Body of pancreas (tissue), 4 donors: ENCODE data around the gene DCAF4. TPM values are rescaled to one million over a fixed set of nuclear protein-coding genes. Genes with fewer than 3 reads are reported as not detected.
A peak's percentile ranks its signal among the peaks of the same experiment; 100 is the strongest.

Experiments
- ATAC-seq: fragments of 150-250 bp; one replicate; pipeline ENCODE4 v1.9.1; 2016
- DNase-seq, 4 donors: peaks; one replicate each; pipeline ENCODE4 v3.0.0-alpha.2; 2019
- H3K27ac ChIP-seq, 4 donors: fragments of 200-600 bp; sonication (generic); 1 replicate in 3 of 4; 2 replicates in 1 of 4; pipeline versions ENCODE4 v1.5.1 to v1.6.1; 2016 to 2019; ENCODE audit warnings: mild to moderate bottlenecking in 1 of 4, mixed read lengths in 1 of 4, moderate library complexity in 1 of 4
- H3K27me3 ChIP-seq, 2 donors: fragments of 200-600 bp; sonication (generic); one replicate each; pipeline ENCODE4 v1.6.0; 2016; ENCODE audit warnings: mild to moderate bottlenecking in 1 of 2
- H3K36me3 ChIP-seq, 2 donors: fragments of 200-600 bp; sonication (generic); replicated peaks in 1 of 2; 2 replicates each; pipeline ENCODE4 v1.5.1; 2016; ENCODE audit warnings: low read depth in 2 of 2; ENCODE audit not compliant: insufficient read depth in 1 of 2
- H3K4me1 ChIP-seq: fragments of 200-600 bp; sonication (generic); one replicate; pipeline ENCODE4 v1.6.0; 2016
- H3K4me3 ChIP-seq, 2 donors: fragments of 200-600 bp; sonication (generic); 1 replicate in 1 of 2; 2 replicates in 1 of 2; pipeline ENCODE4 v1.5.1; 2016 to 2019
- H3K9me3 ChIP-seq, 3 donors: fragments of 200-600 bp; sonication (generic); 1 replicate in 2 of 3; 2 replicates in 1 of 3; pipeline ENCODE4 v1.5.1; 2016
- POLR2A ChIP-seq, 3 donors: fragments of 450-650 bp; IDR thresholded peaks; one replicate each; pipeline ENCODE4 v1.6.1; 2016; ENCODE audit warnings: antibody characterized with exemption in 3 of 3, mild to moderate bottlenecking in 2 of 3
- WGBS, 2 donors: methylation state at CpG; one replicate each; pipeline ENCODE4 v1.1.5; 2017; 5-methylcytosine and 5-hydroxymethylcytosine counted together
- intact Hi-C: fragments of 100-400 bp; cut with DNase I; formaldehyde crosslinking; loops from one replicate; pipeline ENCODE4 v1.15.1; 2023
- total RNA-seq, 2 donors: library from RNA; depleted of rRNA; stranded (reverse); fragments of >200 nt; gene quantifications; one replicate each; pipeline ENCODE4 v1.1.0, GENCODE V29; 2016
- TF ChIP-seq, protein P1 (sequence below), 7 experiments: fragments of 450-650 bp in 4 of 7; fragments of 200-600 bp in 3 of 7; sonication (generic) in 3 of 7; IDR thresholded peaks; one replicate each; pipeline ENCODE4 v1.5.1; 2016 to 2019; ENCODE audit warnings: antibody characterized with exemption in 7 of 7

DCAF4 gene
- total RNA-seq, 2 donors from 2014 or later = 10.4 to 39.2 TPM

DNA sequence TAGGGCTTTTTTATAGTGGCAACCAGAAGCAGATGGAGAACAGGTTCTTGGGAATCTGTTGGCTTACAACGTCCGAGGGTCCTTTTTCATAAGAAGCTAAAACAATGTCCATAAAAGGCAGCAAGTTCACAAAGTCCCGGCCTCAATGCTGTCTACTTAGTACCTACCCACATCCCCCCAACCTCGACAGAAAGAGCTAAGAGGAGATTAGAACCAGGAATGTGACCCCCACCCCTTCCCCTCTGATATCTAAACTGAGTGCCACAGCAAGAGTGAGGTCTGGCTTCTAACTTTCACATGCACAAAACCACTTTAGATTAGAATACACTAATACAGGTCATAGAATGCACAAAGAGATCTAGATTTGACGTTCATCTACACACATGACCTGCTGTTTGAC, 36.9 kb upstream of the DCAF4 start:
- intact Hi-C loops = no loop called here
- ATAC-seq (no peak), DNase-seq (no peak)
- Histone ChIP-seq H3K9me3 (no peaks in the 10 kb centered on the region), H3K4me1 (peaks cover 16% of the 10 kb centered on the region), H3K27me3 (no peaks in the 10 kb centered on the region), H3K27ac (no peak overlapping the region), H3K4me3 (no peak overlapping the region), H3K36me3 (no peaks in the 10 kb centered on the region)
- WGBS, 2 donors = 67 to 73% methylated on average over 5 of the region's 5 CpGs
- TF ChIP-seq, protein P1, sequence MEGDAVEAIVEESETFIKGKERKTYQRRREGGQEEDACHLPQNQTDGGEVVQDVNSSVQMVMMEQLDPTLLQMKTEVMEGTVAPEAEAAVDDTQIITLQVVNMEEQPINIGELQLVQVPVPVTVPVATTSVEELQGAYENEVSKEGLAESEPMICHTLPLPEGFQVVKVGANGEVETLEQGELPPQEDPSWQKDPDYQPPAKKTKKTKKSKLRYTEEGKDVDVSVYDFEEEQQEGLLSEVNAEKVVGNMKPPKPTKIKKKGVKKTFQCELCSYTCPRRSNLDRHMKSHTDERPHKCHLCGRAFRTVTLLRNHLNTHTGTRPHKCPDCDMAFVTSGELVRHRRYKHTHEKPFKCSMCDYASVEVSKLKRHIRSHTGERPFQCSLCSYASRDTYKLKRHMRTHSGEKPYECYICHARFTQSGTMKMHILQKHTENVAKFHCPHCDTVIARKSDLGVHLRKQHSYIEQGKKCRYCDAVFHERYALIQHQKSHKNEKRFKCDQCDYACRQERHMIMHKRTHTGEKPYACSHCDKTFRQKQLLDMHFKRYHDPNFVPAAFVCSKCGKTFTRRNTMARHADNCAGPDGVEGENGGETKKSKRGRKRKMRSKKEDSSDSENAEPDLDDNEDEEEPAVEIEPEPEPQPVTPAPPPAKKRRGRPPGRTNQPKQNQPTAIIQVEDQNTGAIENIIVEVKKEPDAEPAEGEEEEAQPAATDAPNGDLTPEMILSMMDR (IDR thresholded peaks at IDR 0.05) = no peak
- TF ChIP-seq POLR2A (IDR thresholded peaks at IDR 0.05) = no peak

DNA sequence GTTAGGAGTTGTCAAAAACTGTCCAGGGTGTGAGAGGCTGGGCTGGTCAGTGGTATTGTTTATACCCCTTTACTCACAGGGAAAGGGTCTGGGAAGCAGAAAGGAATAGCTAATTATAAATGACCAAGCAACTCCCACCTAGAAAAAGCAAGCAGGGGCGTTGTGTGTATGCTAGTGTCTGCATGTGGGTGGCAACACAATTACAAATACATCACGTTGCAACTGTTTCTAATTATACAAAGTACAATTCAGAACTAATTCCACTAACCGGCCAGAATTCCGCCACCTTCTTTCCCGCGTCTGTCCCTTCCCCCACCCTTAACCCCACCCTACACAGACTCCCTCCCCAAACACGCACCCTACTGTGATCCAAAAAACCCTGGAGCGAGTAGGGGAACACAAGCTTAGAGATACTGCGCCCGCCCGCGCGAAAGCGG, 34.6 kb upstream of the DCAF4 start:
- ATAC-seq (no peak), DNase-seq (no peak)
- Histone ChIP-seq H3K9me3 (no peaks in the 10 kb centered on the region), H3K27ac (no peak overlapping the region), H3K36me3 (no peaks in the 10 kb centered on the region), H3K4me1 (peaks cover 29% of the 10 kb centered on the region), H3K4me3 (peak overlapping the region in 1 of 2 donors; percentile 63), H3K27me3 (no peaks in the 10 kb centered on the region)
- intact Hi-C loops = no loop called here
- WGBS, 2 donors = 3 to 4% methylated on average over 13 to 14 of the region's 14 CpGs
- TF ChIP-seq, protein P1 (IDR thresholded peaks at IDR 0.05) = no peak
- TF ChIP-seq POLR2A (IDR thresholded peaks at IDR 0.05) = no peak

DNA sequence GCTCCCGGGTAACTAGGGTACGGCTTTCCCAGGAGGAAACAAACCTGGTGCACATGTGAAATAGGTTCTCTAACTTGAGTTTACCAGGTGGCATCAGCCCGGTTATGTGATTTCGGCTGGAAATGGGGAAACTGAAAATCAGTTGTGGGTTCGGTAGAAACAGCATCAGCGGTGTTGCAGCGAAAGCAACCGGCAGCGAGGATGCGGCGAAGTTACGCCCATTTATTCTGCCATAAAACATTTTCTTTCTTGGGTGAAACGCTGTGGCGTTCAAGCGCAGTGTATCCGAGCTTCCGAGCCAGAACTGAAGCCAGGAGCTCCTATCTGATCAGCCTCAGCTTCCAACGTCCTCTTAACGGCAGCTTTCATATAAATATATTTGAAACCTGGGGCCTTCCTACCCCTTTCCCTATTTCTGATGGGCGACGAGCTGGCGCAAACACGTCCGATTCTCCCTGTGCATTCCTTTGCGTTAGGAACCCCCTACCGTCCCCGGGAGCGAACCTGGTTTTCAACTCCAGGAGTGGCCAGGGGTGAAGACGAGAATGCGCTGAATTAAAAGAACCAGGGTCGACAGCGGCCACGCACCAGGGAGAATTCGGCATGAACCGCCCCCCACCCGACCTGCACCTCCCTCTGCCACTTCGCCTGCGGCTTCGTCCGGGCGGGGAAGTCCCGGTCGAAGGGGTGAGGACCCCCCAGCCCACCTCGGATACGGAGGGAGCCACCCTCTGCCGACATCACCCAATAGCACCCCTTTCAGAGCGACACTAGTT, 34.0 kb upstream of the DCAF4 start:
- no peaks in the 10 kb centered on the region for H3K9me3 ChIP-seq
- DNase-seq (peak in 3 of 4 donors; percentile 12 to 20 (median 13)), ATAC-seq (no peak)
- WGBS, 2 donors = 1% methylated on average over 30 to 47 of the region's 47 CpGs
- H3K4me1 ChIP-seq = peaks cover 29% of the 10 kb centered on the region
- H3K4me3 ChIP-seq = peak overlapping the region; percentile 37 to 63
- H3K27me3 ChIP-seq = no peaks in the 10 kb centered on the region
- intact Hi-C loops = no loop called here
- TF ChIP-seq, protein P1 (IDR thresholded peaks at IDR 0.05) = no peak
- no peak for TF ChIP-seq POLR2A (IDR thresholded peaks at IDR 0.05)
- H3K27ac ChIP-seq = no peak overlapping the region
- no peaks in the 10 kb centered on the region for H3K36me3 ChIP-seq

DNA sequence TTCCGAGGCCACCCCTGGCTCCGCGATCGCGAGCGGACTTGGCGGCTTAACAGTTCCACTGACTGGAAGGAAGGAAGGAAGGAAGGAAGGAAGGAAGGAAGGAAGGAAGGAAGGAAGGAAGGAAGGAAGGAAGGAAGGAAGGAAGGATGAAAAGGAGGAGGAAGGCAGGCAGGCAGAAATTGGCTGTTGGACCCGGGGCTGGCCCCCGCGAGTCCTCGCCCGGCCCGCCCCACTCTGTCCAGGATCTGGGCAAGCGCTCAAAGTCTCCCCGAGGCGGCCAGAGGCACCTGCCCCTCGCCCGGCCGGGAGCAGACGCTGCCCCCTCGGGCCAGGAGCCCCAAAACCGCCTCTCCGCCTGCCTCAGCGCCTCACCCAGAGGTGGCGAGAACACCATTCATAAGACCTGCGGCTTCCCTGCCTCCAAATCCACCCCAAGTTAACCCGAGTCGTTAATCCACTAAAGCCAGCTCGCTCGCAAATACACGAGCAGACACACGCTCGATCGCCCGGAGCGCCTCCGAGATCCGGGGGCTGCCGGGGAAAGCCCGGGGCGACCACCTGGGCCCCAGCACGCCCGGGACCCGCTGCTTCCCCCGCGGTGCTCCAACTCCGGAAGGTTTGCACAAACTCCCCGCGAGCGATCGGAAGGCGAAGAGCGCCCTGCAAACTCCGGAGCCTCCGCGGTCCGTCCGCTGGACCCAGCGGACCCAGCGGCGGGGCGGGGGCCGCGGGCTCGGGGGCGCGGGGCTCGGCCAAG, 33.2 kb upstream of the DCAF4 start:
- Histone ChIP-seq H3K36me3 (no peaks in the 10 kb centered on the region), H3K27ac (peak overlapping the region in 2 of 4 donors; percentile 6 to 19), H3K4me3 (peak overlapping the region; percentile 41 to 63), H3K27me3 (no peaks in the 10 kb centered on the region), H3K9me3 (no peaks in the 10 kb centered on the region), H3K4me1 (peaks cover 29% of the 10 kb centered on the region)
- 1% methylated on average over 19 to 64 of the region's 68 CpGs for WGBS, 2 donors
- intact Hi-C loops = no loop called here
- TF ChIP-seq, protein P1 (IDR thresholded peaks at IDR 0.05) = no peak
- no peak for TF ChIP-seq POLR2A (IDR thresholded peaks at IDR 0.05)
- peak; percentile 8 to 38 (median 19) for DNase-seq
- ATAC-seq = peak; percentile 17
